ENCODE results near the gene PANX1. TPM values are rescaled to one million over a fixed set of nuclear protein-coding genes. Genes with fewer than 3 reads are reported as not detected.

Gene PANX1
- total and polyA plus RNA-seq, 7 experiments from 2014 or later, result 3.9 to 14.8 (median 5.8) TPM

GRCh38 chr11:94145431-94145830 is 16.8 kb downstream of the PANX1 start:
- no peaks in the 10 kb centered on the region for H3K9me3 ChIP-seq (ENCODE audit: control insufficient read depth in 2 of 3, low read length in 3 of 3)
- intact Hi-C loops (cut with micrococcal nuclease), result no loop called here
- Mint-ChIP-seq H3K36me3 (peaks cover 0 to 3% (median 0%) of the 10 kb centered on the region in 5 donors), H3K27me3 (no peaks in the 10 kb centered on the region), H3K4me1 (peaks cover 48 to 79% (median 72%) of the 10 kb centered on the region in 7 donors), H3K27ac (peak overlapping the region in 2 of 9 donors; percentile 12 to 48), H3K9me3 (no peaks in the 10 kb centered on the region), H3K4me3 (peak overlapping the region in 3 of 10 donors; percentile 8 to 34 (median 16))
- H3K36me3 ChIP-seq (ENCODE audit: control insufficient read depth in 2 of 3, insufficient read depth in 3 of 3, low read length in 3 of 3), result no peaks in the 10 kb centered on the region
- ChIA-PET CTCF (no interaction called here), POLR2A (no interaction called here)
- H3K4me3 ChIP-seq (ENCODE audit: low read length), result no peak overlapping the region
- no peak for DNase-seq
- no peak overlapping the region for H3K27ac ChIP-seq (ENCODE audit: low read depth, low read length)
- no peaks in the 10 kb centered on the region for H3K27me3 ChIP-seq (ENCODE audit: control insufficient read depth in 2 of 2, insufficient read depth in 2 of 2, low read length in 2 of 2)
- no peak for ATAC-seq
- peaks cover 0 to 8% of the 10 kb centered on the region in 2 donors for H3K4me1 ChIP-seq (ENCODE audit: control insufficient read depth in 2 of 2, insufficient read depth in 2 of 2, low read length in 2 of 2)

- ATAC-seq, result no peak
- Mint-ChIP-seq H3K27me3 (no peaks in the 10 kb centered on the region), H3K27ac (peak overlapping the region in 1 of 9 donors; percentile 48), H3K4me1 (peaks cover 52 to 82% (median 75%) of the 10 kb centered on the region in 7 donors), H3K9me3 (no peaks in the 10 kb centered on the region), H3K36me3 (peaks cover 0 to 3% (median 0%) of the 10 kb centered on the region in 5 donors), H3K4me3 (peak overlapping the region in 2 of 10 donors; percentile 34 to 42)
- Histone ChIP-seq H3K27me3 (ENCODE audit: control insufficient read depth in 2 of 2, insufficient read depth in 2 of 2, low read length in 2 of 2) (no peaks in the 10 kb centered on the region), H3K4me1 (ENCODE audit: control insufficient read depth in 2 of 2, insufficient read depth in 2 of 2, low read length in 2 of 2) (peaks cover 0 to 8% of the 10 kb centered on the region in 2 donors), H3K36me3 (ENCODE audit: control insufficient read depth in 2 of 3, insufficient read depth in 3 of 3, low read length in 3 of 3) (no peaks in the 10 kb centered on the region), H3K27ac (ENCODE audit: low read depth, low read length) (no peak overlapping the region), H3K4me3 (ENCODE audit: low read length) (no peak overlapping the region), H3K9me3 (ENCODE audit: control insufficient read depth in 2 of 3, low read length in 3 of 3) (no peaks in the 10 kb centered on the region)
- intact Hi-C loops (cut with micrococcal nuclease), result loop anchor here (2.0 kb wide), 2 partner anchors 15 to 17 kb away; partner anchors contain the start of gene PANX1 (in 1 of the 2)
- DNase-seq, result no peak
- POLR2A ChIA-PET, result no interaction called here
- CTCF ChIA-PET, result no interaction called here
Observed at GRCh38 chr11:94145916-94146315, 17.3 kb downstream of the PANX1 start.

DNA sequence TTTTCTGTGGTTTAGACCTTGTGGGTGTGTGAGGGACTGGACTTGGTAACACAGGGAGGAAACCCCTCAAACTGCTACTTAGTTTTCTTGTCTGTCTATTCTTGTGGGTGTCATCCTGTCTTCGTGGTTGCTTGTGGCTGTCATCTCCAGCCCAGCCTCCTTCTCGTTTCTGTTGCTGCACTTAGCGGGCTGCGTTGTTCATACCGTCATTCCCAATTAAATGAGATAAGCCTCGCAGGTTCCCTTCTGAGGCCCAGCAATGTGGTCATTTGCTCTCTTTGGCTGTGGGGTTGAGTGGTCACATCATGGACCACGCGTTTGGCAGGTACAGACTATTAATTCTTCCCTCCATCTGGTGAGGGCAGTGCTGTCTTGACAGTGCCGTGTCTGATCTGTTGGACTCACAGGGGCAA is 18.8 kb downstream of the PANX1 start:
- Mint-ChIP-seq H3K4me3 (peak overlapping the region; percentile 1 to 58 (median 30)), H3K27me3 (no peaks in the 10 kb centered on the region), H3K9me3 (no peaks in the 10 kb centered on the region), H3K4me1 (peaks cover 53 to 88% (median 81%) of the 10 kb centered on the region in 7 donors), H3K27ac (peak overlapping the region in 4 of 9 donors; percentile 7 to 75 (median 22)), H3K36me3 (peaks cover 0 to 3% (median 0%) of the 10 kb centered on the region in 5 donors)
- DNase-seq (peak in 2 of 9 donors; percentile 18 to 30), ATAC-seq (peak; percentile 37)
- Histone ChIP-seq H3K27ac (ENCODE audit: low read depth, low read length) (no peak overlapping the region), H3K36me3 (ENCODE audit: control insufficient read depth in 2 of 3, insufficient read depth in 3 of 3, low read length in 3 of 3) (no peaks in the 10 kb centered on the region), H3K9me3 (ENCODE audit: control insufficient read depth in 2 of 3, low read length in 3 of 3) (no peaks in the 10 kb centered on the region), H3K4me1 (ENCODE audit: control insufficient read depth in 2 of 2, insufficient read depth in 2 of 2, low read length in 2 of 2) (peaks cover 0 to 8% of the 10 kb centered on the region in 2 donors), H3K27me3 (ENCODE audit: control insufficient read depth in 2 of 2, insufficient read depth in 2 of 2, low read length in 2 of 2) (no peaks in the 10 kb centered on the region), H3K4me3 (ENCODE audit: low read length) (no peak overlapping the region)
- ChIA-PET CTCF (no interaction called here), POLR2A (no interaction called here)
- intact Hi-C loops (cut with micrococcal nuclease), result loop anchor here (2.0 kb wide), 2 partner anchors 17 to 19 kb away; partner anchors contain the start of gene PANX1 (in 1 of the 2)

- peak overlapping the region in 2 of 9 donors; percentile 7 to 53 for H3K27ac Mint-ChIP-seq
- Histone ChIP-seq H3K36me3 (ENCODE audit: control insufficient read depth in 2 of 3, insufficient read depth in 3 of 3, low read length in 3 of 3) (no peaks in the 10 kb centered on the region), H3K27me3 (ENCODE audit: control insufficient read depth in 2 of 2, insufficient read depth in 2 of 2, low read length in 2 of 2) (no peaks in the 10 kb centered on the region), H3K4me3 (ENCODE audit: low read length) (no peak overlapping the region), H3K9me3 (ENCODE audit: control insufficient read depth in 2 of 3, low read length in 3 of 3) (no peaks in the 10 kb centered on the region), H3K27ac (ENCODE audit: low read depth, low read length) (no peak overlapping the region), H3K4me1 (ENCODE audit: control insufficient read depth in 2 of 2, insufficient read depth in 2 of 2, low read length in 2 of 2) (peaks cover 0 to 8% of the 10 kb centered on the region in 2 donors)
- no peaks in the 10 kb centered on the region for H3K27me3 Mint-ChIP-seq
- peaks cover 51 to 89% (median 81%) of the 10 kb centered on the region in 7 donors for H3K4me1 Mint-ChIP-seq
- ChIA-PET POLR2A (no interaction called here), CTCF (no interaction called here)
- no peak for ATAC-seq
- no peak for DNase-seq
- peak overlapping the region in 2 of 10 donors; percentile 19 to 24 for H3K4me3 Mint-ChIP-seq
- peaks cover 0 to 7% (median 0%) of the 10 kb centered on the region in 5 donors for H3K36me3 Mint-ChIP-seq
- no peaks in the 10 kb centered on the region for H3K9me3 Mint-ChIP-seq
- intact Hi-C loops (cut with micrococcal nuclease), result no loop called here
Observed at GRCh38 chr11:94148189-94148588, 19.5 kb downstream of the PANX1 start.

DNA sequence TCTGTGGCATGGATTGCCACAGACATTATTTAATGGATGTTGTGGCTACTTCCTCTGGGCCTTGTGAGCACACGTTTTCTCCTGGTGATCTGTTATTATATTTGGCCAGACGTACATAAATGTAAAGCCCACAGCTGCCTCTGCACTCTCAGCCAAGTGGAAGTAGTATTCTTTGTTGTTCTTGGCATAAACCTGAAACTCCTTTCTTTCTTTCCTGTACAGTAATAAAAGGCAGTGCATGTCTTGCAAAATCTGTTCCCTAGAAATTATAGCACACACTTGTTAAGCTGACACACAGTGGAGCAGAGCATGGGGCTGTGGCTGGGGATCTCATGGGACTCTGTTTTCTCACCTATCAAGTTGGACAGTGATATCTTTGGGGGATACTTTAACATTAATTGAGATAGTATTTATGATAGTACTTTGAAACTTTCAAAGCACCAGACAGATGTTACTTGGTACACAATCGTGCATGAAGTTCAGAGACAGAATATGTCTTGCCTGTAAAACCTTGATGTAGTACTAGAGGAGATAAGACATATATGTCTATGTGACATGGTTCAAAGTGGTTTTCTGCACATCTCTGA is 20.9 kb downstream of the PANX1 start:
- no peak for DNase-seq
- ChIA-PET CTCF (no interaction called here), POLR2A (no interaction called here)
- H3K27me3 ChIP-seq (ENCODE audit: control insufficient read depth in 2 of 2, insufficient read depth in 2 of 2, low read length in 2 of 2), result no peaks in the 10 kb centered on the region
- intact Hi-C loops (cut with micrococcal nuclease), result no loop called here
- no peaks in the 10 kb centered on the region for H3K9me3 ChIP-seq (ENCODE audit: control insufficient read depth in 2 of 3, low read length in 3 of 3)
- Mint-ChIP-seq H3K4me1 (peaks cover 49 to 86% (median 78%) of the 10 kb centered on the region in 7 donors), H3K27me3 (no peaks in the 10 kb centered on the region), H3K4me3 (no peak overlapping the region), H3K27ac (peak overlapping the region in 2 of 9 donors; percentile 2 to 69), H3K36me3 (peaks cover 0 to 18% (median 8%) of the 10 kb centered on the region in 5 donors), H3K9me3 (no peaks in the 10 kb centered on the region)
- H3K4me3 ChIP-seq (ENCODE audit: low read length), result no peak overlapping the region
- ATAC-seq, result no peak
- H3K36me3 ChIP-seq (ENCODE audit: control insufficient read depth in 2 of 3, insufficient read depth in 3 of 3, low read length in 3 of 3), result no peaks in the 10 kb centered on the region
- H3K4me1 ChIP-seq (ENCODE audit: control insufficient read depth in 2 of 2, insufficient read depth in 2 of 2, low read length in 2 of 2), result peaks cover 0 to 8% of the 10 kb centered on the region in 2 donors
- H3K27ac ChIP-seq (ENCODE audit: low read depth, low read length), result no peak overlapping the region

DNA sequence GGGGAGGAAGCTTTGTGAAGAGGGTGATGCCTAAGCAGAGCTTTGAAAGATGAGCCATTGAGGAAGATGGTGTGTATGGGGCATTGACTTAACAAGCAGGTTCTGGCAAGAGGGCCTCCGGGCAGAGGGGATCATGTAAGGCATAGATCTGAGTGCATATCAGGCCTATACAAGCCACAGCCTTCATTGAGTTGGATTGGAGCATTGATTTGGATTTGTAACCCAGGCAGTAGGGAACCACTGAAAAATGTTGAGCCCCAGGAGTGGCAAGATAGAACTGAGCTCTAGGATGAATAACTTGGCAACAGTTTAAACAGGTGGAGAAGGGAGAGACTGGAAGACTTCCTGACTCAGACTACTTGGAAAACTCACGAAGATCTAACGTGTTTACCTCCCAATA is 21.4 kb downstream of the PANX1 start:
- ATAC-seq, result no peak
- POLR2A ChIA-PET, result no interaction called here
- Mint-ChIP-seq H3K27ac (peak overlapping the region in 2 of 9 donors; percentile 2 to 69), H3K9me3 (no peaks in the 10 kb centered on the region), H3K4me3 (no peak overlapping the region), H3K27me3 (no peaks in the 10 kb centered on the region), H3K36me3 (peaks cover 0 to 19% (median 8%) of the 10 kb centered on the region in 5 donors), H3K4me1 (peaks cover 44 to 80% (median 73%) of the 10 kb centered on the region in 7 donors)
- Histone ChIP-seq H3K27me3 (ENCODE audit: control insufficient read depth in 2 of 2, insufficient read depth in 2 of 2, low read length in 2 of 2) (no peaks in the 10 kb centered on the region), H3K9me3 (ENCODE audit: control insufficient read depth in 2 of 3, low read length in 3 of 3) (no peaks in the 10 kb centered on the region), H3K27ac (ENCODE audit: low read depth, low read length) (no peak overlapping the region), H3K36me3 (ENCODE audit: control insufficient read depth in 2 of 3, insufficient read depth in 3 of 3, low read length in 3 of 3) (no peaks in the 10 kb centered on the region), H3K4me3 (ENCODE audit: low read length) (no peak overlapping the region), H3K4me1 (ENCODE audit: control insufficient read depth in 2 of 2, insufficient read depth in 2 of 2, low read length in 2 of 2) (peaks cover 0 to 8% of the 10 kb centered on the region in 2 donors)
- no peak for DNase-seq
- CTCF ChIA-PET, result no interaction called here
- intact Hi-C loops (cut with micrococcal nuclease), result no loop called here
